Effector CD4-positive, alpha-beta T cell (primary cell): ENCODE measurements around the gene VIPR2.

ENCODE experiments used
- DNase-seq: peaks from one replicate; pipeline ENCODE4 v3.0.0-alpha.2; 2020

The VIPR2 gene

GRCh38 chr7:159118623-159119022 is 26.0 kb downstream of the VIPR2 start:
- DNase-seq = no peak

DNA sequence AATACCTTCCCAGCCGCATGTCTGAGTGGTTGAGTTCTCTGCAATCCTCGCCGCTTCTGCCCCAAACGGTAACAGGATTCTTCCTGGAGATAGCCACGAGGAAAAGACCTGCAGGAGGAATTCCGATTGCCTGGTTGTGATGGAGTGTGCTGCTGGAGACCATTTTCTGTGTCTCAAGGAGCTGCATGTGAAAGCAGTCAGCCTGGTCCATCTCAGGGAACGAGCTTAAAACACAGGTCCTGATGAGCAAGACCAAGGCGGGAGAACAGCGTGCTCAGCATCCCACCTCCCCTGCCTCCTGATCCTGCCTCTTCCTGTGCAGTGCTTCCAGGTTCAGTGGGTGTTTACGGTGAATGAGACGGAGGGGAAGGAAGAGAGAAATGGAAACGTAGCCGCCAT is 26.5 kb downstream of the VIPR2 start:
- DNase-seq = no peak

DNA sequence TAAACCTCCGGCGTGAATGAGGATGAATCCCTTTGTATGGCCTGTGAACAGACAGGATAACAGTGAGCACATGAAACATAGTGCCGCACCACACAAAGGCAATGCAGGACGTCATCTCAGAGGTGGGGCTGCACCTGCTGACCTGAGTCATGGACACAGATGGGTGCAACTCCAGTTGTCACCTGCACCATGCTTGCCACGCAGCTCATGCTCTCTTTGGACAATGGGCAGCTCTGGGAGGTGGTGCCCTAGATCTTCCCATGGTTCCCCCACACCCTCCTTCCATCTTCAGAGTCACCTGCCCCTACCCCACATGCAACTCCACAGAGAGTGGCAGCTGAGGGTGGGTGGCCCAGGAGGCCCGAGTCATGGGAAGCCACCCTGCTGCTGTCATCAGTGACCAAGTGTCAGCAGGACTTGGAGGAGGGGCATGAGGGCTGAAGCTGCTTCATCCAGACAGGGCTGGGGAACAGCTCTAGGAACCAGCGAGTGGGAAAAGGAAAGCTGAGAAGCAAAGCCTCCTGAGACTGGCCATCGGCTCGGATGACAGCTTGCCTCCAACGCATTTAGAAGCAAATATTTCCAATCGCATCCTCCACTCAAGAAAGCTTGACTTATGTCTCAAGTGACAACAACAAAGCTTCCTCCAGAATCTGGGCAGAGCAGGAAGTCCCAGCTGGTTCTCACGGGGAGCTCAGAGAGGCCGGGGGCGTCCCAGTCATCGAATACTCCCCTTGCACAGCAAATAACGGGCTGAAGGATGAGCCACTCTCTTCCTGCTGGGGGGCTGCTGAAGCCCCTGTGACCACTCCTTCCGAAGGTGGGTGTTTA is 27.1 kb downstream of the VIPR2 start:
- no peak for DNase-seq

DNA sequence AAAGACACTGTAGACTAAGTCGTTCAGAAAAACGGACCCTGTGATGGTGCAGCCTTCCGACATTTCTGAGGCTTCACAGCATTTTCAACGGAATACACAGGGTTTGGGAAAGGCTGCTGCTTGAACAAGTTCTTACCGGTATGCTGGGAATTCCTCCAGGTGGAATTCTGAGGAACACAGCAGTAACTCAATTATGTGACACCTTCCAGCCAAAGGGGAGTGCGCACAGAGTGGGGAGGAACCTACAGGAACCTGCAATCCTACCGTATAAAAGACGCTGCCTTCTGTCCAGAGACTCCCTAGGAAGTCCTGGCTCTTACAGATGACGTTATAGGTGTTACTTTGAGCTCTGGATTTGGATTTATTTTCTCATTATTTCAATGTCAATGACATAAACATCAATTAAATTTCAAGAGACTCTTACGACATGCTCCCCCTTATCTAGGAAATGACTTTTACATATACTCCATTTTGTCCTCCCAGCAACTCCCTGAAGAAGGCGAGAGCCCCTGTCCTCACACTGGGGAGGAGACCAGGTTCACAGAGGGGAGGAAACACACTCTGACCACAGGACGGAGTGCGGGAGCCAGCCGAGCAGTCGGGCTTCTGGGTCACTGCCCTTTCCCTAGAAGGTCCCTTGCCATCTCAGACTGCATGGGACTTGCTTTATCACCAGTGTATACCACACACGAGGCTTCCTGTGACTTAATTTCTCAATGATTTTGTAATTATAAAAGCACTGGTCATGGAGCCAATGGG is 27.9 kb downstream of the VIPR2 start:
- no peak for DNase-seq

- no peak for DNase-seq
Measured at GRCh38 chr7:159115601-159116501, 28.8 kb downstream of the VIPR2 start.

DNA sequence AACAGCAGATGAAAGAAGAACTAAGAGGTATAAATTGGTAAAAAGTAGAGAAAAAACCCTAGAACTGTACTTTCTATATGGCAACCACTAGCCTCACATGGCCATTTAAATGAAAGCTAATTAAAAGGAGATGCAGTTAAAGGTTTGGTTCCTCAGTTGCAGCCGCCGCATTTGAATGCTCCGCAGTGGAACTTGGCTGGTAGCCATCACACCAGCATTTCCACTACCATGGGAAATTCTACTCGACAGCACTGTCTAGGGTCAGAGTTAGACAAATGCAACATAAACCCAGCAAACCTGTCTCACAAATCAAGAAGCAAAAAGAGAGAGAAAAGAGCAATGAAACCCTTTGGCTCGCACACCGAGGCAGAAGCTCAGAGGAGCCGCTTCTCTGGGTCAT is 29.7 kb downstream of the VIPR2 start:
- no peak for DNase-seq

DNA sequence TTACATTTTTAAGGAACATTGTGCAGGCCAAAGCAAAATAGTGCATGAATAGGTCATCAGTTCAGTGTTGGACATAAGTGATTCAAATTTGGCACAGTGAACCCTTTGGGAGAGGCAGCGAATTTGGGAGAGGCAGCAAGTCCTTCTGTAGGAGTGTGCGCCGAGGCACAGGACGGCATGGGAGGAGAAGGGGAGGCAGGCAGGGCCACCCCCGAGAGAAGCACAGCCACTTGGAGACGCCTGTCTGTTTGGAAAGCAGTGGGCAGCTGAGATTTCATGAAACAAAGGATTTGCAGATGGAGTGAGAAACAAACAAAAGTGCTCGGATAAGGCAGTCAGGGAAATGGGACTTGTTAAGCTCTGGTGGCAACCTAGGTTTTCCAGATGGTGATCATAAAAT is 30.6 kb downstream of the VIPR2 start:
- no peak for DNase-seq

DNA sequence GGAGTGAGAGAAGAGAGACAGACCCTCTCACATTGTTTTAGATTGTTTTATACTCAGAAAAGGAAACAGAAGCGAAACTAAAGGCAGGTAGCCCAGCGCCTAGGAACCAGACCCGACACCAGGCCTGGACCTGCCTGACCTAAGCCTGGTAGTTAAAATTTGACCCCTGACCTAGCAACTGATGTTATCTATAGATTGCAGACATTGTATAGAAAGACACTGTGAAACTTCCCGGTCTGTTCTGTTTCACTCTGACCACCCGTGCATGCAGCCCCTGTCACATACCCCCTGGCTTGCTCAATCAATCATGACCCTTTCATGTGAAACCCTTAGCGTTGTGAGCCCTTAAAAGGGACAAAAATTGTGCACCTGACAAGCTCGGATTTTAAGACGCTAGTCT is 31.6 kb downstream of the VIPR2 start:
- no peak for DNase-seq

DNA sequence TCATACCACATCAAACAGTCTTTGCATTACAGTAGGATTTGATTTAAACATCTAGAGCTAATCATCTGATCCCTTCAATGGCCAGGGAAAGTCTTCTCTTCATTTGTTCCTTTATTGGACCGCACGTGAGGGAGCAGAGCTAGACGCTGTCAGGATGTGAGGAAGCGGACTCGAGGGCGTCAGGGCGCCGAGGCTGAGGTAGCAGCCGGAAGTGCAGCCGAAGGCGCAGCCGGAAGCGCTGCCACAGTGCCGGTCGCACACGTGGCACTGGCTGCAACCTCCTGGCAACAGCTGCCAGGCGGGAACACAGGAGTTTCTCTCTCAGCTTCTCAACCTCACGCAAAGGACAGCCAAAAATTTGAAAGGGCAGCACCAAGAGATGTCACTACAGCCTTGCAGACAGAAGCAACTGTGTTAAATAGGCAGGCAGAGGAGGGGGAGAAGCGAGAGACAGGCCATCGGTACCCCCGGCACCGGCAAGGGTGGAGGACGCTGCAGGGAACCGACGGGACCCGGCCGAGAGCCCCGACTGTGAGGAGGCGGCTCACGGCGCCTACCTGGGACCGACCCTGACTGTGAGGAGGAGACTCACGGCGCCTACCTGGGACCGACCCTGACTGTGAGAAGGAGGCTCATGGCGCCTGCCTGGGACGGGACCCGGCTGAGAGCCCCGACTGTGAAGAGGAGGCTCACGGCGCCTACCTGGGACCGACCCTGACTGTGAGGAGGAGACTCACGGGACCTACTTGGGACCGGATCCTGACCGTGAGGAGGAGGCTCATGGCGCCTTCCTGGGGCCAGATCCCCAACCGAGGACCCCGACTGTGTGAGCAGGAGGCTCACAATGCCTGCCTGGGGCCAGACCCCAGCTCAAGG is 32.3 kb downstream of the VIPR2 start:
- DNase-seq = no peak

- DNase-seq = no peak
Measured at GRCh38 chr7:159109653-159110035, 35.0 kb downstream of the VIPR2 start.

GRCh38 chr7:159108941-159109652 is 35.6 kb downstream of the VIPR2 start:
- DNase-seq = no peak

GRCh38 chr7:159108491-159108890 is 36.2 kb downstream of the VIPR2 start:
- no peak for DNase-seq

- no peak for DNase-seq
Measured at GRCh38 chr7:159107161-159107892, 37.3 kb downstream of the VIPR2 start.

DNA sequence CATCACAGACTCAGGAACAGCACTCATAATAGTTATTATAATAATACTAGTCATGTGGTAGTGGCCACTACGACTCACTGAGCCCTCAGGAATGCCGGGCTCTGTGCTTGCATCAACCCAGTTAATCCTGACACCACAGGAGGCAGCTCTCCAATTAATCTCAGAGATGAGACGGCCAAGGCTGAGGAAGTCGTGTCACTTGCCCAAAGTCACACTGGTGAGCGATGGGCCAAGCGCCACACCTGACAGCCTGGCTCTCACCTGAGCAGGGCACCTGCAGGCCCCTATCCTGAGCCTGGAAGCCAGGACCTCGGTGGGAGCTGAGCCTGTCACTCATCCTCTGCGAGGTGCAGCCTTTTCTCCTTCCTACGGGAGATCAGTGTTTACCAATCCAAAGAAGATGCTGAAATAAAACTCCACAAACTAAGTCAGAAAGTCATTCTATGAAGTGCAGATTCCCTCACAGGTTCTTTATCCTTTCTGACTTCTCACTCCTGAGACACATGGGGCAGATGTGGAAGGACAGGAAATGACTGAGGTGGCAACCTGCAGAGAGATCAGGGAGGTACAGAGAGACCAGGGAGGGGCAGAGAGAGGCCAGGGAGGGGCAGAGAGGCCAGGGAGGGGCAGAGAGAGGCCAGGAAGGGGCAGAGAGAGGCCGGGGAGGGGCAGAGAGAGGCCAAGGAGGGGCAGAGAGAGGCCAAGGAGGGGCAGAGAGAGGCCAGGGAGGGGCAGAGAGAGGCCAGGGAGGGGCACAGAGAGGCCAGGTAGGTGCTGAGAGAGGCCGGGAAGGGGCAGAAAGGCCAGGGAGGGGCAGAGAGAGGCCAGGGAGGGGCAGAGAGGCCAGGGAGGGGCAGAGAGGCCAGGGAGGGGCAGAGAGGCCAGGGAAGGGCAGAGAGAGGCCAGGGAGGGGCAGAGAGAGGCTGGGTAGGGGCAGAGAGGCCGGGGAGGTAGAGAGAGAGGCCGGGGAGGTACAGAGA is 38.5 kb downstream of the VIPR2 start:
- no peak for DNase-seq

DNA sequence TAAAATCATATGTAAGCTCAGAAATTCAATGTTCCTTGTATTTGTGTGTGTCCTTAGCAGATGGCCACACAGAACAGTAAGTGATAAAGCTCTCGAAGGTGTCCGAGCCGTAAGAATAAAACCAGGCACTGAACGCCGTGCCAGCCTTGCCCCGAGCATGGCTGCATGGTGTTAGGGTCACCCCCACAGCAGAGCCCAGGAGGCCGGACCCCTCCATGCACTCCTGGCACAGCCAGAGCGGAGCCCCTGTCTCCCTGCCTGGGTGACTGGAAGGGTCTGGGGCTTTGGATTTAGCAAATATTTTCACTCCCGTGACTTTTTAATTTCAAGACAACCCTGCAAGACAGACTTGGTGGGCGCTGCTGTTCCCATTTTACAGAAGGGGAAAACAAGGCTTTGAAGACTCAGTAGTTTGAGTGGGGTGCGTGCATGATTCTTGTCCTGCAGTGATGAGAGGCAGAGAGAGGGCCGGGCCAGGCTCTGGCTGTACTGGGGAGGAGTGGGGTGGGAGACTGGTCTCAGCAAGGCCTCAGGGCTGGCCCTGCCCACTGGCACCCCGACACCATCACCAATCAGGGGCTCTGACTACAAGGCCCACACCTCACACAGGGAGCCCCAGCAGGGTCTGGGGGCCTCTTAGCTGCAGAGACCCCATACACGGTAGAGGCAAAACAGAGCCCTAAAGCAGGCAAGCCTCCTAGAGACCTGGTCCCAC is 39.4 kb downstream of the VIPR2 start:
- DNase-seq = no peak

DNA sequence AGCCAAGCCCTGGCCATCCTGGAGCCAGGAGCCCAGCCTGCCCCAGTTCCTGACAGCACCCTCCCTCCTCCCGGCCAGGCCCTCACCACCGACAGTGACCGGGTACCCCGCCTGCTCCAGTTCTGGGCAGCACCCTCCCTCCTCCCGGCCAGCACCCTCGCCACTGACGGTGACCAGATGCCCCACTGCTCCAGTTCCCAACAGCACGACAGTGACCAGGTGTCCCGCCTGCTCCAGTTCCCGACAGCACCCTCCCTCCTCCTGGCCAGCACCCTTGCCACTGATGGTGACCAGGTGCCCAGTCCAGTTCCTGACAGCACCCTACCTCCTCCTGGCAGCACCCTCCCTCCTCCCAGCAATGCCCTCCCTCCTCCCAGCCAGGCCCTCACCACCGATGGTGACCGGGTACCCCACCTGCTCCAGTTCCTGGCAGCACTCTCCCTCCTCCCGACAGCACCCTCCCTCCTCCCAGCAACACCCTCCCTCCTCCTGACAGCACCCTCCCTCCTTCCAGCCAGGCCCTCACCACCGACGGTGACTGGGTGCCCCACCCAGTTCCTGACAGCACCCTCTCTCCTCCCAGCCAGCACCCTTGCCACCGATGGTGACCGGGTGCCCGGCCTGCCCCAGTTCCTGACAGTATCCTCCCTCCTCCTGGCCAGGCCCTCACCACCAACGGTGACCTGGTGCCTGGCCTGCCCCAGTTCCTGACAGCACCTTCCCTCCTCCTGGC is 40.3 kb downstream of the VIPR2 start:
- no peak for DNase-seq

DNA sequence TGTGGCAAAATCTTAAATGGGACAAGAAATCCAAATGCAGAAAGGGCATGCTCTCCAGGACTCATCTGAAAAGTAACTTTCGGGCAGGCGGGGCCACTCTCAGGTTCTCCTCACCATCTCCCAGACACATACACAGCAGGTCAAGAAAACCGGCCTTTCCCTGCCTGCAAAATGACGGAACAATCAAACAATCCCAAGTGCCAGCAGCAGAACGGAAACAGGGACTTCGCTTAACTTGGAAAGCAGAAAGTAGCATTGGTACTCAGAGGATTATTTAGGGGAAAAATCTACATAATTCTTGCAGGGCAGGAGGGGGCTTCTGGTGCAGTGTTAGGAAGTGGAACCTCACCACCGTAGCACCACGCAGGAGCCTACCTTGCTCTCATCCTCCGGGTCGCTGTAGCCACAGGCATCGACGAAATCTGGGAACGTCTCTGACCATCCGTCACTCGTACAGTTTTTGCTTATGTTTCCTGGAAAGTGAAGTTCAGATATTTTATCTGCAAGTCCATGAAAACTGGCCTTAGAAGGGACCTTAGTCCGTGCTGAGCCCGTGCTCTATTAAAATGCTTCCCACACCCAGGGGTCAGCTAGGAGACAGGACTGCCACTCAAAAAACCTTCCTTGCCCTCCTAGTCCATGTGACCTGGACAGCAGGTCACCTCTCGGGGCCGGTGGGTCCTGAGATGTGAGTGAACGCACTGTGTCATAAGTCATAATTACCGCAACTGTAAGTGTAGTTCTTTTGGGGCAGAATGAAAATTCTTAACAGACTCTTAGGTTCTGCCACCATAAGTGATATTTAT is 41.1 kb downstream of the VIPR2 start:
- no peak for DNase-seq
